GM13977 (cell line): Measurements from ENCODE around the gene IFRD1.

Experiments
- DNase-seq: peaks from one replicate; pipeline ENCODE4 v3.0.0; 2012; ENCODE audit warnings: low spot score
- CTCF ChIP-seq: IDR thresholded peaks from 2 replicates; pipeline ENCODE4 v1.5.1; 2012; ENCODE audit warnings: mild to moderate bottlenecking, control low read depth; ENCODE audit not compliant: insufficient read depth; ENCODE audit errors: extremely low read depth, missing control alignments
- in situ Hi-C: fragments of 300-500 bp; cut with MboI; formaldehyde crosslinking; loops from one replicate; pipeline ENCODE4 v1.12.0; 2022; ENCODE audit warnings: low sequenced_read_pairs, low pct_unique_long_range_greater_than_20kb, mixed read lengths, inconsistent platforms; ENCODE audit not compliant: unreplicated experiment

Gene IFRD1

GRCh38 chr7:112414855-112415490, 35.3 kb upstream of the IFRD1 start:
- DNase-seq = no peak
- in situ Hi-C loops = loop anchor here (25.0 kb wide), 1 partner anchor 653 kb away; no protein-coding TSS in a partner anchor
- peak; percentile 33 for TF ChIP-seq CTCF

- in situ Hi-C loops = loop anchor here (25.0 kb wide), 1 partner anchor 654 kb away; no protein-coding TSS in a partner anchor
- DNase-seq = no peak
- TF ChIP-seq CTCF = no peak
Measured at GRCh38 chr7:112416127-112416526, 34.1 kb upstream of the IFRD1 start.

- no peak for TF ChIP-seq CTCF
- no peak for DNase-seq
- in situ Hi-C loops = loop anchor here (25.0 kb wide), 1 partner anchor 657 kb away; no protein-coding TSS in a partner anchor
Measured at GRCh38 chr7:112419543-112420130, 30.6 kb upstream of the IFRD1 start.

GRCh38 chr7:112420236-112420861, 29.9 kb upstream of the IFRD1 start:
- DNase-seq = no peak
- no peak for TF ChIP-seq CTCF
- in situ Hi-C loops = loop anchor here (25.0 kb wide), 1 partner anchor 658 kb away; no protein-coding TSS in a partner anchor

- in situ Hi-C loops = loop anchor here (25.0 kb wide), 1 partner anchor 660 kb away; no protein-coding TSS in a partner anchor
- TF ChIP-seq CTCF = no peak
Measured at GRCh38 chr7:112421666-112422486, 28.4 kb upstream of the IFRD1 start.

More at GRCh38 chr7:112421666-112422486, 28.4 kb upstream of the IFRD1 start:
- DNase-seq = no peak
